SJCRH30 (cell line): ENCODE measurements around the gene DNAAF2. TPM values are rescaled to one million over a fixed set of nuclear protein-coding genes. Genes with fewer than 3 reads are reported as not detected.

Source experiments
- DNase-seq, 2 experiments: peaks; one replicate each; pipeline ENCODE4 v3.0.0-alpha.2; 2015 to 2020
- H3K27ac ChIP-seq: fragments of 250-450 bp; sonication (Bioruptor Pico); 2 replicates; pipeline ENCODE4 v1.5.1; 2020; ENCODE audit warnings: mild to moderate bottlenecking, moderate library complexity
- H3K27me3 ChIP-seq: fragments of 250-450 bp; sonication (Bioruptor Pico); 2 replicates; pipeline ENCODE4 v1.5.1; 2020; ENCODE audit warnings: mild to moderate bottlenecking, moderate library complexity
- H3K36me3 ChIP-seq: fragments of 250-450 bp; sonication (Bioruptor Pico); 2 replicates; pipeline ENCODE4 v1.5.1; 2020; ENCODE audit warnings: mild to moderate bottlenecking, moderate library complexity
- H3K4me1 ChIP-seq: fragments of 250-450 bp; sonication (Bioruptor Pico); 2 replicates; pipeline ENCODE4 v1.5.1; 2020; ENCODE audit warnings: mild to moderate bottlenecking, moderate library complexity
- H3K4me3 ChIP-seq: fragments of 250-450 bp; sonication (Bioruptor Pico); 2 replicates; pipeline ENCODE4 v1.5.1; 2020; ENCODE audit warnings: mild to moderate bottlenecking, moderate library complexity
- H3K9me3 ChIP-seq: fragments of 250-450 bp; sonication (Bioruptor Pico); replicated peaks from 2 replicates; pipeline ENCODE4 v1.5.1; 2020; ENCODE audit warnings: mild to moderate bottlenecking, moderate library complexity
- total RNA-seq: library from RNA; depleted of rRNA; stranded (reverse); fragments of >200 nt; shearing (Covaris generic); gene quantifications from 2 replicates; pipeline ENCODE4 v1.2.3, GENCODE V29; 2014; rRNA removed

DNAAF2 gene
- total RNA-seq, 1 experiment from 2014 or later = 20.6 TPM

DNA sequence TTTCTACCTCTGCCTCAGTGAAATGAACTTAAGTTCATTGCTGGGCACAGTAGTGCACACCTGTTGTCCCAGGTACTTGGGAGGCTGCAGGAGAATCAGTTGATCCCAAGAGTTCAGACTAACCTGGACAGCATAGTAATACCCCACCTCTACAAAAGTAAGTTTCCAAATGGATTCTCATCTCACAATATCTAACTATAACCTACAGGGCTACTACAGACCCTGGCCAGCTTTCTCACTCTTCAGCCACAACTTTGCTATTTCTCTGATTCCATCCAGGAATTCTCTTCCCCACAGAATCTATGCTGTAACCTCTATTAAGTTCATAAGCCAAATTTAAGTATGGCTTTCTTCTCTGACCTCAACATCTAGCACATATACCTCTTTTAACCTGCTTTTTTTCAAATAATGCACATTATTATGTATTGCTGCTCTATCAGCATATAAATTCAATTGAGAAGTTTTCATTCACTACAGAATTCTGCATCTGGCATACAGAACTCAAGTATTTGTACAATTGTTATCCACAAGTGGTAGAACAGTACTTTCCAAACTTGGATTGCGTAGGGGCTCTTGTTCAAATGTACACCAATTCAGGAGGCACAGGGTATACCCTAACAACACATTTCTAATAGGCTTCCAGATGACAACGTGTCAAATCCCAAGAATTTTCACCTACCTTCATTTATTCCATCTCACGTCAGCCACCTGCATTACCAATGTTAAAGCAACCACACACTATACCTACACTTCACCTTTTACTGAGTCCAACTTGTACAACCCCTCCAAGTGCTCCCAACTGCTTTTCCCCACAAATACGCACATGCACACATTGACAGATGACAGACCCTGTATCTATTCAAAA lies 52.7 kb downstream of the DNAAF2 start:
- H3K27me3 ChIP-seq = no peaks in the 10 kb centered on the region
- no peak for DNase-seq
- H3K4me3 ChIP-seq = no peak overlapping the region
- no peaks in the 10 kb centered on the region for H3K4me1 ChIP-seq
- H3K36me3 ChIP-seq = peaks cover 45% of the 10 kb centered on the region
- no peak overlapping the region for H3K27ac ChIP-seq
- no peaks in the 10 kb centered on the region for H3K9me3 ChIP-seq

DNA sequence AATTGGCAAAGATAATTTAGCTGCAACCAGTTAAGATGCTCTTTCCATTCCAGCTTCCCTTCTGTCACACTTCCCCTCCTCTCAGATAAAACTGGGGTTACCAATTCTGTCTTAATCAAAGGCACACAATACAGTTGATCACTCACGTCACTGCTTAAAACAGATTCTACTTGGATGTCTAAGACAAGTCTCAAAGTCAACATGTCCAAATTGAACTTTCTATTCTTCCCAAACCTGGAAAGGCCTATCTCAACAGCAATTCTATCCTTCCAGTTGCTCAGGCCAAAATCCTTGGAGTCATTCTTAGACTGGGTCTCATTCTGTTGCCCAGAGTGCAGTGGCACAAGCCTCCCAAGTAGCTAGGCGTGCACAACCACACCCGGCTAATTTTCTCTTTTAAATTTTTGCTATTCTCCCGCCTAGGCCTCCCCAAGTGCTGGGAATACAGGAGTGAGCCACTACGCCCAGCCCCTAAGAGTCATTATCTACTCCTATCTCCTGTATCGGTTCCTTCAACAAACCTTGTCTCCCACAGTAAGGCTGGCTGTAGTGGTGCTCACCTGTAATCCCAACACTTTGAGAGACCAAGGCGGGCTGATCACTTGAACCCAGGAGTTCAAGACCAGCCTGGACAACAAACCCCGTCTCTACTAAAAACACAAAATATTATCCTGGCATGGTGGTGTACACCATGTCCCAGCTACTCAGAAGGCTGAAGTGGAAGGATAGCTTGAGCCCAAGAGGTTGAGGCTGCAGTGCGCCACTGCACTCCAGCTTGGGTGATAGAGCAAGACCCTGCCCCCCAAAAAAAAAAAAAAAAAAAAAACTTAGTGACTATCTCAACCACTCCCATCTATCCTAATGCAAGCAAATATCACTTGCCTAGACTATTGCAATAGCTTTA lies 53.6 kb downstream of the DNAAF2 start:
- no peak overlapping the region for H3K27ac ChIP-seq
- no peak overlapping the region for H3K4me3 ChIP-seq
- H3K4me1 ChIP-seq = no peaks in the 10 kb centered on the region
- no peaks in the 10 kb centered on the region for H3K27me3 ChIP-seq
- no peaks in the 10 kb centered on the region for H3K9me3 ChIP-seq
- H3K36me3 ChIP-seq = peaks cover 53% of the 10 kb centered on the region
- no peak for DNase-seq

DNA sequence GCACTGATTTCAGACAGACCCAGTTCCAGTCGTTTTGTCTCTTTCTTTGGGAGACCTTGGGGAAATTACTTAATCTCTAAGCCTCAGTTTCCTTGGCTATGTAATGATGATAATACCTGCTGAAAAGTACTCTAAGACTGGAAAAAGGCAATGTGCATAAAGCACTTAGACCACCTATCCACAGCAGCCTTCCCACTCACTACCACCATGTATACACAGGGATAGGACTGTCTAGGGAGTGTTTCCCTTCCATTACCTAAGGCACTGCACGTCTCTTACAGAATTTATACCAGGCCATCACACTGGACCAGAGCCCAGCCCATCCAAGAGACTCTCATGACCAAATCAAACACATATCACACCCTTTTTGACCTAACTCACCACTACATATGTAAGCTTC lies 55.2 kb downstream of the DNAAF2 start:
- no peak overlapping the region for H3K27ac ChIP-seq
- H3K36me3 ChIP-seq = peaks cover 52% of the 10 kb centered on the region
- DNase-seq = no peak
- H3K4me1 ChIP-seq = no peaks in the 10 kb centered on the region
- no peaks in the 10 kb centered on the region for H3K27me3 ChIP-seq
- H3K9me3 ChIP-seq = no peaks in the 10 kb centered on the region
- no peak overlapping the region for H3K4me3 ChIP-seq

DNA sequence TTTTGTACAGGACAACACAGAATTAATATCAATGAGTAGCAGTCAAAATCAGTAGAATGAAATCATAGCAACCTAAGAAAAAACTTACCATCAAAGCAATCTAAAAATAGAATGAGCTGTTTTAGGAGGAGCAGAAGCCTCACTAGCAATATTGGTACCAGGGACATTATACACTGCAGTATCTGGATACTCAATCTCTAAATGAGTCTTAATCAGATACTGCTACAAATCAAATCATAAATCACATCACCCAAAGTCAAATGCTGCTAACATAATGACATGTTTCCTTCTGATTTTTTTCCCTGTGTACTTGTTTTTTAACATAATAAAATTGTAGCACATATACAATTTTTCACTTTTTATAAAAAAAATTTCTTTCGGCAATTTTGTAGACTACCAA lies 56.9 kb downstream of the DNAAF2 start:
- H3K9me3 ChIP-seq = no peaks in the 10 kb centered on the region
- no peaks in the 10 kb centered on the region for H3K27me3 ChIP-seq
- no peak overlapping the region for H3K4me3 ChIP-seq
- no peak for DNase-seq
- H3K27ac ChIP-seq = no peak overlapping the region
- H3K4me1 ChIP-seq = no peaks in the 10 kb centered on the region
- H3K36me3 ChIP-seq = peaks cover 43% of the 10 kb centered on the region

Other genes starting within 250 kb of the DNAAF2 start
- 2,114 and 2,463 TPM in 2 replicates for gene RPS29, start 48.9 kb downstream of the DNAAF2 start, total RNA-seq
- 54.5 and 60.8 TPM in 2 replicates for gene LRR1, start 36.3 kb downstream of the DNAAF2 start, total RNA-seq
- gene RPL36AL, start 14.6 kb downstream of the DNAAF2 start, total RNA-seq = 268 and 271 TPM in 2 replicates
- 72.0 and 72.8 TPM in 2 replicates for gene MGAT2, start 14.4 kb downstream of the DNAAF2 start, total RNA-seq
- 52.0 and 53.4 TPM in 2 replicates for gene POLE2, start 53.0 kb upstream of the DNAAF2 start, total RNA-seq
- 0.10 and 0.32 TPM in 2 replicates for gene KLHDC1, start 57.9 kb upstream of the DNAAF2 start, total RNA-seq
- gene KLHDC2, start 132.9 kb upstream of the DNAAF2 start, total RNA-seq = 44.3 and 45.8 TPM in 2 replicates
- 49.6 and 66.1 TPM in 2 replicates for gene NEMF, start 217.5 kb upstream of the DNAAF2 start, total RNA-seq